NOMO-1 treated with dmso at 0.1 percent for 144 hours (cell line): Measurements from ENCODE around the gene LRRFIP1.

ENCODE experiments used
- DNase-seq: peaks from one replicate; lab custom pipeline; 2025; ENCODE audit not compliant: unreplicated experiment; lab: John Stamatoyannopoulos, UW

LRRFIP1 gene

DNA sequence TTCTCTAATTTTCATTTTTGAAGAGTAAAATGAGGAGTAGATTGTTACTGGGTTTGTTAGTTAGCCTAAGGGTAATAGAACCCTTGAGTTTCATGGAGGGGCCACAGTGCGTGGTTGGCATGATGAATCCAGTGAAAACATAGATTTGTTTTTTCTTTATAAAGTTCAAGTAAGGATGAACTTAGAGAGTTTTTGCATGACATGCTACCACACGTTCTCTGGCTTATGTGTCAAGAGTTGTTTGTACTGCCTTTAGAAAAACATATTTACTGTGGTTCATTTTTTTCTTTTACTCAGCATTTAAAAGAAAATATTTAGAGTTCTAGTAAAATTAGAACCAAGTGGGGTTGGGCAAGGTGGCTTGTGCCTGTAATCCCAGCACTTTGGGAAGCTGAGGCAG lies 193.0 kb downstream of the LRRFIP1 start:
- no peak for DNase-seq

DNA sequence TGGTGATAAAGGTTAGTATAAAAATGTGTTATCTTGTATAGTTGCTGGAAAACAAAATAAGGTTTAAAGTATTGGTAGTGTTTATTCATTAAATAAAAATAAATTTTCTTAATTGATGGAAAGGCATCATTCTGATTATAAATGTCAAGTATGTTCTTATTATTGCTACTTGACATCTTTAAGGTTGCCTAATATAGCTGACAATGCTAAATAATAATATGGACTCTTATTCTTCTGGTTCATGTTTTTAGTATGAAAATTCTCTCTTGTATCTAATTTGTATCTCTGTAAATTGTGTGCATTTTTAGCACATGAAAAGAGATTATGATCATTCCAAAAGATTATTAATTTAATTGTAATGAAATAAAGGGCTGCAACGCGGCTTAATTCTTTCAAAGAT lies 196.2 kb downstream of the LRRFIP1 start:
- DNase-seq = no peak

DNA sequence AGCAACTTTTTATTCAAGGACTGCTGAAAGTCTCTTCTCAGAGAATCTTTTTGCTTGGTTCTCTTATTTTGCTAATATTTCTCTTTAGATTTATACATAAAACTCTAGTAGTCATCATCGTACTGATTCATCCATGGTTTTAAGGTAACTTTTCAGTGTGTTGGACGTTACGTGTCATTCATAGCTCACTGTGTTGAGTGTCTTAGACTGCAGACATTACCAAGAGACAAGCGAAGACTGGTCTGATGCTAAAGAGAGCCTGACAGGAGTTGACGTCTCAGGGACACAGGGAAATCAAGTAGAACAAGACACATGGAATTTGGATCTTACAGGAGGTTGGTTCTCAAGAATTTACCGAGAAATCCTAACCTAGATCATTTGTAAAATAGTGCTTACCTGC lies 196.7 kb downstream of the LRRFIP1 start:
- no peak for DNase-seq

DNA sequence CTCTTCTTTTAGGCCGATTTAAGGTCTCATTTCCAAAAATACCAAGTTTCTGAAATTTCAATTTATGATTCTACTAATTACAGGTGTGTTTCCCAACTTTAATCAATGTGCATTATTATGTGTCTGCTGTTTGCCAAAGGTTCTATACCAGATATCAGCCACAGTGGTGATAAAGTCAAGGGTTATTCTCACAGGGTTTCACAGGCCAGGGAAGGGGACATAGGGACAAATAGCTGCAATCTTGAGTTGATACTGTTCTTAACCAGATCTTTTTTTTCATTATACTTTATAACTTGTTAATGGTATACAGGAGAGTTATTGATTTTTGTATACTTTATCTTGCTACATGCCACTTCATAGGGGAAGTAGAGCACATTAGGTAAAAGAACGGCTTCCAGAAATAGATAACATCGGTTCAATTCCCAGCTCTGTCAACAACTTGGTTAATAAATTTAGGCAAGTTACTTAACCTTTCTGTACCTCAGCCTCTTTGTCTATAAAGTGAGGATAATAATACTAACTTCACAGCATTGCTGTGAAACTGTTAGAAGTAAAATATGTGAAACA lies 200.1 kb downstream of the LRRFIP1 start:
- DNase-seq = no peak
